Ishikawa (cell line): ENCODE data around the gene MAGED4.
"Not testable (repeated sequence)": the region's sequence is repeated elsewhere in the genome, so short reads cannot be mapped to it uniquely, and the experiment has no call there.

Experiments
- CEBPB ChIP-seq: IDR thresholded peaks from 2 replicates; pipeline ENCODE4 v1.6.1; 2012
- CREB1 ChIP-seq: IDR thresholded peaks from 2 replicates; pipeline ENCODE4 v1.6.1; 2012; ENCODE audit warnings: low read depth
- EGR1 ChIP-seq: IDR thresholded peaks from 2 replicates; pipeline ENCODE4 v1.6.1; 2012
- EP300 ChIP-seq: IDR thresholded peaks from 2 replicates; pipeline ENCODE4 v1.6.1; 2012; ENCODE audit warnings: borderline replicate concordance
- FOXM1 ChIP-seq: IDR thresholded peaks from 2 replicates; pipeline ENCODE4 v1.6.1; 2012; ENCODE audit warnings: low read depth, borderline replicate concordance
- NFIC ChIP-seq: IDR thresholded peaks from 2 replicates; pipeline ENCODE4 v1.6.1; 2012
- RAD21 ChIP-seq: IDR thresholded peaks from 2 replicates; pipeline ENCODE4 v1.6.1; 2012; ENCODE audit warnings: low read depth
- TAF1 ChIP-seq: IDR thresholded peaks from 2 replicates; pipeline ENCODE4 v1.6.1; 2012; ENCODE audit warnings: low read depth, mild to moderate bottlenecking
- TCF12 ChIP-seq: IDR thresholded peaks from 2 replicates; pipeline ENCODE4 v1.6.1; 2012; ENCODE audit warnings: low read depth
- TEAD4 ChIP-seq: IDR thresholded peaks from 2 replicates; pipeline ENCODE4 v1.6.1; 2012
- YY1 ChIP-seq: IDR thresholded peaks from 2 replicates; pipeline ENCODE4 v1.6.1; 2012; ENCODE audit warnings: low read depth
- ZBTB7A ChIP-seq: IDR thresholded peaks from 2 replicates; pipeline ENCODE4 v1.6.1; 2012; ENCODE audit warnings: low read depth
- TF ChIP-seq, protein P1 (sequence below): IDR thresholded peaks from 2 replicates; pipeline ENCODE4 v1.6.1; 2012
- TF ChIP-seq, protein P2 (sequence below): IDR thresholded peaks from 2 replicates; pipeline ENCODE4 v1.6.1; 2012; ENCODE audit warnings: low read depth, mild to moderate bottlenecking
- TF ChIP-seq, protein P3 (sequence below): IDR thresholded peaks from 2 replicates; pipeline ENCODE4 v1.6.1; 2012

Gene MAGED4

GRCh38 chrX:52184440-52185077, at the start of gene MAGED4:
TSS of gene MAGED4 (plus strand) at chrX:52184888. CDS start at chrX:52185923, 1,035 bp downstream.
- not testable (repeated sequence) for TF ChIP-seq EP300, YY1, NFIC

DNA sequence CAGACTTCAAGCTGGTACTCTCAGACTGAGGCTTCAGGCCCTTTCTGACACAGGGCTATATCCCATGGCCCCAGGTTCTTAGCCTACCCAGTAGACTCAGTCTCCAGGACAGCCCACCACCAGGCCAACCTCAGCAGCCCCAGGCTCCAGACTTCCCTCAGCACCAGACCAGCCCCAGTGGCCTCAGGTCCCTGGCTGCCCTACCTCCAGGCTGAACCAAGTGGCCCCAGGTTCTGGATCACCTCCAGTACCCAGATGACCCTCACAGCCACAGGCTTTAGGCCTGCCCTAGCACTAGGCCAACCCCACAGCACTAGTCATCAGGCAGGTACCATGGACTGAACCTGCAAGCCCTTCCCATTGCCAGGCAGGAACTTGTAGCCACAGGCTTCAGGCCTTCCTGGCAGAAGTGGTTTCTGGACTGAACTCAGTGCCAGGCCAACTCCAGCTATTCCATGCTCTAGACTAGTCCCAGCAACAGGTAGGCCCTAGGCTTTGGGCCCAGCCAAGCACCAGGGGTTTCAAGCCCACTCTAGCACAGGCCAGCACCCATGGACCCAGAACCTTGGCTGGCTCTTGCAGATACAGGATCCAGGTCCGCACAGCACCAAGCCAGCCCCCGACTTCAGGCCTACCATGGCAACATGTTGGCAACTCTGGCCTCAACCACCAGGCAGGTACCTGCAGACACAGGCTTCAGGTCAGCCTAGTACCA, 45.7 kb upstream of the MAGED4 start:
- TF ChIP-seq TAF1 = no peak
- no peak for TF ChIP-seq ZBTB7A
- TF ChIP-seq YY1 = no peak
- TF ChIP-seq NFIC = no peak
- no peak for TF ChIP-seq TEAD4
- no peak for TF ChIP-seq RAD21
- TF ChIP-seq EP300 = no peak
- no peak for TF ChIP-seq FOXM1
- no peak for TF ChIP-seq CREB1
- TF ChIP-seq, protein P1, sequence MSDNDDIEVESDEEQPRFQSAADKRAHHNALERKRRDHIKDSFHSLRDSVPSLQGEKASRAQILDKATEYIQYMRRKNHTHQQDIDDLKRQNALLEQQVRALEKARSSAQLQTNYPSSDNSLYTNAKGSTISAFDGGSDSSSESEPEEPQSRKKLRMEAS = no peak
- no peak for TF ChIP-seq CEBPB

DNA sequence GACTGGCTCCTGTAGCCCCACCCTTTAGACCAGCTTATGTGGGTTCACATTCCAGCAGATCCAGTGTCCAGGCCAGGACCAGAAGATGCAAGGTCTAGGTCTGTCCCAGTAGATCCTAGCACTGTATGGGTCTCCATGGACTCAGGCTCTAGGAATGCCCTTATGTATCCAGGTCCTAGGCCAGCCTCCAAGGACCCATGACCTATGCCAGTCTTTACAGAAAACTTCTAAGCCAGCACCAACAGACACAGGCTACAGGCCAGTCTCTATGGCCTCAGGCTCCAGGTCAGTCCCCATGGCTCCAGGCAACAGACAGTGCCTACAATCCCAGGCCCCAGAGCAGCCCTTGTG, 45.2 kb upstream of the MAGED4 start:
- TF ChIP-seq ZBTB7A = no peak
- TF ChIP-seq EGR1 = no peak
- no peak for TF ChIP-seq CEBPB
- TF ChIP-seq, protein P2, sequence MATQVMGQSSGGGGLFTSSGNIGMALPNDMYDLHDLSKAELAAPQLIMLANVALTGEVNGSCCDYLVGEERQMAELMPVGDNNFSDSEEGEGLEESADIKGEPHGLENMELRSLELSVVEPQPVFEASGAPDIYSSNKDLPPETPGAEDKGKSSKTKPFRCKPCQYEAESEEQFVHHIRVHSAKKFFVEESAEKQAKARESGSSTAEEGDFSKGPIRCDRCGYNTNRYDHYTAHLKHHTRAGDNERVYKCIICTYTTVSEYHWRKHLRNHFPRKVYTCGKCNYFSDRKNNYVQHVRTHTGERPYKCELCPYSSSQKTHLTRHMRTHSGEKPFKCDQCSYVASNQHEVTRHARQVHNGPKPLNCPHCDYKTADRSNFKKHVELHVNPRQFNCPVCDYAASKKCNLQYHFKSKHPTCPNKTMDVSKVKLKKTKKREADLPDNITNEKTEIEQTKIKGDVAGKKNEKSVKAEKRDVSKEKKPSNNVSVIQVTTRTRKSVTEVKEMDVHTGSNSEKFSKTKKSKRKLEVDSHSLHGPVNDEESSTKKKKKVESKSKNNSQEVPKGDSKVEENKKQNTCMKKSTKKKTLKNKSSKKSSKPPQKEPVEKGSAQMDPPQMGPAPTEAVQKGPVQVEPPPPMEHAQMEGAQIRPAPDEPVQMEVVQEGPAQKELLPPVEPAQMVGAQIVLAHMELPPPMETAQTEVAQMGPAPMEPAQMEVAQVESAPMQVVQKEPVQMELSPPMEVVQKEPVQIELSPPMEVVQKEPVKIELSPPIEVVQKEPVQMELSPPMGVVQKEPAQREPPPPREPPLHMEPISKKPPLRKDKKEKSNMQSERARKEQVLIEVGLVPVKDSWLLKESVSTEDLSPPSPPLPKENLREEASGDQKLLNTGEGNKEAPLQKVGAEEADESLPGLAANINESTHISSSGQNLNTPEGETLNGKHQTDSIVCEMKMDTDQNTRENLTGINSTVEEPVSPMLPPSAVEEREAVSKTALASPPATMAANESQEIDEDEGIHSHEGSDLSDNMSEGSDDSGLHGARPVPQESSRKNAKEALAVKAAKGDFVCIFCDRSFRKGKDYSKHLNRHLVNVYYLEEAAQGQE = no peak
- TF ChIP-seq NFIC = no peak
- no peak for TF ChIP-seq FOXM1

DNA sequence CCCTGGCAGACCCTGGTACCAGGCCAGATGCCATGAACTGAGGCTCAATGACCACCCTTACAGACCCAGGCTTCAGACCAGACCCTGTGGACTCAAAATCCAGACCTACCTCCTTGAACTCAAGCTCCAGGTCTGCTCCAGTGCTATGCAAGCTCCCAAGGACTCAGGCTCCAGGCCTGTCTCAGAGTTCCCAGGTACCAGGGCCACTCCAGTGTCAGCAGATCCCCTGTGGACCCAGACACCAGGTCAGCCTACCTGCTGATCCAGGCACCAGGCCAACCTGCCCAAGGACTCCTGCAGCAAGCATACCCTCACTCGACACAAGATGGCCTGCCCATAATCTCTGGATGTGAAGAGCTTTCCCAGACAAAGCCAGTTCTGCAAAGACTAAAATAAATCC, 44.7 kb upstream of the MAGED4 start:
- TF ChIP-seq CEBPB = no peak
- TF ChIP-seq EP300 = no peak
- TF ChIP-seq TEAD4 = no peak

DNA sequence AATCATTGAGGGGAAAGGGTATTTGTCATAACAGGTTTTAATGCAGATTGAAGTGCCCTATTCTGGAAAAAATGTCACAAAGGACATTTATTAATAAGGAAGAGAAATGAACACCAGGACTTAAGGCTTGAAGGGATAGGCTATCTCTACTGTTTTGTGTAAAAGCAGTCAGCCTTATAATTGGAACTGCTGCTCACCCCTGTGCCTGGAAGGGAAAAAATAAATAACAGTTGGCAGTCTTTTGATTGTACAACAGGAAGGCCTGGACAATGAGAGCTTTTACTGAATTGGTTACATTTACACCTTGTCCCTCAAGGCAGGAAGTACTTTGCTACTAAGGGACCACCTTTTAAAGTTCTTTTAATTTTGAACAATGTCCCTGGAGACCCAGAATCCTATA, 17.8 kb upstream of the MAGED4 start:
- no peak for TF ChIP-seq YY1
- TF ChIP-seq, protein P3, sequence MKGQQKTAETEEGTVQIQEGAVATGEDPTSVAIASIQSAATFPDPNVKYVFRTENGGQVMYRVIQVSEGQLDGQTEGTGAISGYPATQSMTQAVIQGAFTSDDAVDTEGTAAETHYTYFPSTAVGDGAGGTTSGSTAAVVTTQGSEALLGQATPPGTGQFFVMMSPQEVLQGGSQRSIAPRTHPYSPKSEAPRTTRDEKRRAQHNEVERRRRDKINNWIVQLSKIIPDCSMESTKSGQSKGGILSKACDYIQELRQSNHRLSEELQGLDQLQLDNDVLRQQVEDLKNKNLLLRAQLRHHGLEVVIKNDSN = no peak
- TF ChIP-seq CREB1 = no peak
- TF ChIP-seq ZBTB7A = no peak

DNA sequence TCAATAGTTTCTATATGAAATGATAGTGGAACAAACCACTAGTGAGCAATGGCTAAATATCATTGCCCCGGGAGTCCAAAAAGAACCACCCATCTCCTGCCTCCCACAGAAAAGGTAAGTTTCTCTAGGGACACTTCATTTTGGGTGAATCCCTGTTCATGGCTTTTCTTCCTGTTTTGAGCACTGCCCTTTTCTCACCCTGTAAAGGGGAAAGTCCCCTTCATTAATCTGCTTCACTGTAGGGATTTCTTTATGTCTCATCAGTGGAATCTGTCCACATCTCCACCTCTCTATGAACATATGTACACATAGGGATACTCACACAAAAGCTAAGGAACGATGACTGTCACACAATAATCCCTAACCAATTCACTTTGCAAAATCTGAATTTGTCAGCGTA, 28.6 kb downstream of the MAGED4 start:
- TF ChIP-seq FOXM1 (no peak), EGR1 (no peak), CEBPB (no peak), NFIC (no peak), CREB1 (no peak), RAD21 (no peak)
- TF ChIP-seq, protein P2 = no peak
- TF ChIP-seq, protein P1 = no peak
- TF ChIP-seq, protein P3 = no peak

DNA sequence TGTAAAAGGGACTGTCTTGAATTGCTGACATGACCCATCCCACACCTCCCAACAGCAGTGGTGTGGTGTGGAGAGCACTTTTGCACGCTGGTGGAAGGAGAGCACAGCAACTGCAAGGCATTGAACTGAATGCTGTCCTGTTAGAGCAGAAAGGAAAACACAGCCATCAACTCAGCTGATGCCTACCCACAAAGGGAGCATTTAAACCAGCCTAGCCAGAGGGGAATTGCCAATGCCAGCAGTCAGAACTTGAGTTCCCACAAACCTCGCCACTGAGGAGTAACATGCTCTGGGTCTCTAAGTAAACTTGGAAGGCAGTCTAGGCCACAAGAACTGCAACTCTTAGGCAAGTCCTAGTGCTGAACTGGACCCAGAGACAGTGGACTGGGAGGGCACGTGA, 31.9 kb downstream of the MAGED4 start:
- TF ChIP-seq TAF1 = no peak
- TF ChIP-seq, protein P1 = no peak
- TF ChIP-seq CREB1 = no peak
- no peak for TF ChIP-seq ZBTB7A
- TF ChIP-seq, protein P3 = no peak
- TF ChIP-seq RAD21 = no peak
- TF ChIP-seq EP300 = no peak
- no peak for TF ChIP-seq NFIC
- TF ChIP-seq CEBPB = no peak
- TF ChIP-seq YY1 = no peak
- TF ChIP-seq EGR1 = no peak
- no peak for TF ChIP-seq FOXM1
- no peak for TF ChIP-seq TCF12
- TF ChIP-seq, protein P2 = no peak
